ENCODE measurements around the gene ANO2. TPM values are rescaled to one million over a fixed set of nuclear protein-coding genes. Genes with fewer than 3 reads are reported as not detected.

ANO2 gene
- total RNA-seq, 1 donor from 2014 or later = 1.9 TPM

- no peak overlapping the region for H3K4me3 Mint-ChIP-seq
- no peak overlapping the region for H3K27ac Mint-ChIP-seq (ENCODE audit: unreplicated experiment)
- no peaks in the 10 kb centered on the region for H3K36me3 Mint-ChIP-seq (ENCODE audit: low read depth)
- H3K27me3 Mint-ChIP-seq (ENCODE audit: low read depth) = no peaks in the 10 kb centered on the region
- TF ChIP-seq CTCF (conservative IDR thresholded peaks at IDR 0.05) = no peak
- H3K4me1 Mint-ChIP-seq = no peaks in the 10 kb centered on the region
- no peak for DNase-seq (ENCODE audit: low read depth, low spot score)
- no peaks in the 10 kb centered on the region for H3K9me3 Mint-ChIP-seq
Measured at GRCh38 chr12:5746036-5746908, 198.8 kb downstream of the ANO2 start.

DNA sequence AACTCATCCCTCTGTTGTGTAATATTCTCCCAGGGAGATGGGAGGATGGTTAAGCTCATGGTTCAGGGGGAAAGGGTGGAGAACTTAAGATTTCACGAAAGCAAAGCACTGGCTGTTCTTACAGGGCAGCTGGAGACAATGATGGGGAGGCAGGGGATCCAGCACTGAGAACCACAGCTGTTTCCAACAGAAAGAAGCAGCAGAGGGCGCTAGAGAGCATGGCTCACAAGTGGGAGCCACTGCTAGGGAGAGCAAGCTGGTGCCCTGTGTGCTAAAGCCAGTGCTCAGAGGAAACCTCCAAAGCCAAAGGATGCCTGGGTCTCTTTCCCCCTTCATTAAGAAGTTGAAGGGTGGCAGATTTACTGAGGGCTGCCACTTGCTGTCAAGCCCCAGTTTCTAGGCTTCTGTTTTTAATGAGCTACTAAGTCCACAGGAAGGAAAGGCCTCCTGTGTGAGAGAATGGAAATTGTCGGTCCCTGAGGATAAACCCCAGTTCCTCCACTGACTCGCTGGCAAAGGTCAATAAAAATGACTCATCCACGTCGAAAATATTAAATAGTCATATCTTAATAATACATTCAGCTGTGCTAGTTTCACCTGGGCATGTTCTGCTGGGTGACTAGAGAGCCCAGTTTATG lies 199.7 kb downstream of the ANO2 start:
- peak; percentile 77 for DNase-seq (ENCODE audit: low read depth, low spot score)
- H3K9me3 Mint-ChIP-seq = no peaks in the 10 kb centered on the region
- TF ChIP-seq CTCF (conservative IDR thresholded peaks at IDR 0.05) = peak; percentile 98
- no peaks in the 10 kb centered on the region for H3K4me1 Mint-ChIP-seq
- no peaks in the 10 kb centered on the region for H3K36me3 Mint-ChIP-seq (ENCODE audit: low read depth)
- no peak overlapping the region for H3K4me3 Mint-ChIP-seq
- H3K27me3 Mint-ChIP-seq (ENCODE audit: low read depth) = no peaks in the 10 kb centered on the region
- peak overlapping the region; percentile 32 for H3K27ac Mint-ChIP-seq (ENCODE audit: unreplicated experiment)

GRCh38 chr12:5742258-5742657 lies 202.8 kb downstream of the ANO2 start:
- H3K36me3 Mint-ChIP-seq (ENCODE audit: low read depth) = no peaks in the 10 kb centered on the region
- no peaks in the 10 kb centered on the region for H3K4me1 Mint-ChIP-seq
- DNase-seq (ENCODE audit: low read depth, low spot score) = no peak
- no peak overlapping the region for H3K27ac Mint-ChIP-seq (ENCODE audit: unreplicated experiment)
- H3K4me3 Mint-ChIP-seq = no peak overlapping the region
- H3K27me3 Mint-ChIP-seq (ENCODE audit: low read depth) = no peaks in the 10 kb centered on the region
- TF ChIP-seq CTCF (conservative IDR thresholded peaks at IDR 0.05) = no peak
- no peaks in the 10 kb centered on the region for H3K9me3 Mint-ChIP-seq

GRCh38 chr12:5739917-5740316 lies 205.1 kb downstream of the ANO2 start:
- no peak for DNase-seq (ENCODE audit: low read depth, low spot score)
- Mint-ChIP-seq H3K4me3 (no peak overlapping the region), H3K27ac (ENCODE audit: unreplicated experiment) (no peak overlapping the region), H3K27me3 (ENCODE audit: low read depth) (no peaks in the 10 kb centered on the region), H3K4me1 (no peaks in the 10 kb centered on the region), H3K36me3 (ENCODE audit: low read depth) (no peaks in the 10 kb centered on the region), H3K9me3 (no peaks in the 10 kb centered on the region)
- no peak for TF ChIP-seq CTCF (conservative IDR thresholded peaks at IDR 0.05)

DNA sequence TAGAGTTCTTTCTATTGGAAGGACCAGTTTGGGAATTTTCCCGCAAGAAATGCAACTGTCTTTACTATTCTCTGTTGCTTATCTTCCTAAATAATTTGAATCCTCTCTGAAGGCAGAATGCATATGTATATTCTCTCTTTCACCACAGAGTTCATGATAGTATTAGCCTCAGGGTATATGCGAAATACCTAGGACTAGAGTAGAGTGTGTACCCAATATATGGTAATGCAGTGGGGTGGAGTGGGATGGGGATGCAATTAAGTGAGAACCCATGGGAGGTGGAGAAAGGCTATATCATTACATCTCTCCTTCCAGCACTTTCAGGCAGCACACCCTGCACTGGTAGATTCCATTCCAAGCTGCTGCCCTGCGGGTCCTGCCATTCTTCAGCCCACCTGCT lies 207.3 kb downstream of the ANO2 start:
- no peaks in the 10 kb centered on the region for H3K9me3 Mint-ChIP-seq
- no peak for TF ChIP-seq CTCF (conservative IDR thresholded peaks at IDR 0.05)
- H3K36me3 Mint-ChIP-seq (ENCODE audit: low read depth) = no peaks in the 10 kb centered on the region
- no peak for DNase-seq (ENCODE audit: low read depth, low spot score)
- no peak overlapping the region for H3K4me3 Mint-ChIP-seq
- no peak overlapping the region for H3K27ac Mint-ChIP-seq (ENCODE audit: unreplicated experiment)
- no peaks in the 10 kb centered on the region for H3K27me3 Mint-ChIP-seq (ENCODE audit: low read depth)
- H3K4me1 Mint-ChIP-seq = no peaks in the 10 kb centered on the region

Measured in neural crest cell (in vitro differentiated cells).